ENCODE results near the gene ANKFN1.
"Not testable (repeated sequence)": the region's sequence is repeated elsewhere in the genome, so short reads cannot be mapped to it uniquely, and the experiment has no call there.

DNA sequence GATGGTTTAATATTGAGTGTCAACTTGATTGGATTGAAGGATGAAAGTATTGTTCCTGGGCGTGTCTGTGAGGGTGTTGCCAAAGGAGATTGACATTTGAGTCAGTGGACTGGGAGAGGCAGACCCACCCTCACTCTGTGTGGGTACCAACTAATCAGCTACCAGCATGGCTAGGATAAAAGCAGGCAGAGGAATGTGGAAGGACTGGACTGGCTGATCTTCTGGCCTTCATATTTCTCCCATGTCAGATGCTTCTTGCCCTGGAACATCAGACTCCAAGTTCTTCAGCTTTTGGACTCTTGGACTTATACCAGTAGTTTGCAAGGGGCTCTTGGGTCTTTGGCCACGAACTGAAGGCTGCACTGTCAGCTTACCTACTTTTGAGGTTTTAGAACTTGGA lies 259.1 kb downstream of the ANKFN1 start:
- TF ChIP-seq, protein P1, sequence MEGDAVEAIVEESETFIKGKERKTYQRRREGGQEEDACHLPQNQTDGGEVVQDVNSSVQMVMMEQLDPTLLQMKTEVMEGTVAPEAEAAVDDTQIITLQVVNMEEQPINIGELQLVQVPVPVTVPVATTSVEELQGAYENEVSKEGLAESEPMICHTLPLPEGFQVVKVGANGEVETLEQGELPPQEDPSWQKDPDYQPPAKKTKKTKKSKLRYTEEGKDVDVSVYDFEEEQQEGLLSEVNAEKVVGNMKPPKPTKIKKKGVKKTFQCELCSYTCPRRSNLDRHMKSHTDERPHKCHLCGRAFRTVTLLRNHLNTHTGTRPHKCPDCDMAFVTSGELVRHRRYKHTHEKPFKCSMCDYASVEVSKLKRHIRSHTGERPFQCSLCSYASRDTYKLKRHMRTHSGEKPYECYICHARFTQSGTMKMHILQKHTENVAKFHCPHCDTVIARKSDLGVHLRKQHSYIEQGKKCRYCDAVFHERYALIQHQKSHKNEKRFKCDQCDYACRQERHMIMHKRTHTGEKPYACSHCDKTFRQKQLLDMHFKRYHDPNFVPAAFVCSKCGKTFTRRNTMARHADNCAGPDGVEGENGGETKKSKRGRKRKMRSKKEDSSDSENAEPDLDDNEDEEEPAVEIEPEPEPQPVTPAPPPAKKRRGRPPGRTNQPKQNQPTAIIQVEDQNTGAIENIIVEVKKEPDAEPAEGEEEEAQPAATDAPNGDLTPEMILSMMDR (IDR thresholded peaks at IDR 0.05): not testable (repeated sequence)
- TF ChIP-seq POLR2A (IDR thresholded peaks at IDR 0.05): not testable (repeated sequence)
